H1 (cell line): ENCODE measurements around the gene SYVN1.

Source experiments
- CEBPB ChIP-seq: IDR thresholded peaks from 2 replicates; pipeline ENCODE4 v1.6.1; 2012; ENCODE audit warnings: low read depth, low read length
- CREB1 ChIP-seq: IDR thresholded peaks from 2 replicates; pipeline ENCODE4 v1.6.1; 2012; ENCODE audit warnings: inconsistent platforms
- CTCF ChIP-seq, 3 experiments: IDR thresholded peaks; 1 replicate in 2 of 3; 2 replicates in 1 of 3; pipeline versions ENCODE4 v1.5.1 to v1.6.1; 2011; ENCODE audit warnings: low read length in 3 of 3, mild to moderate bottlenecking in 3 of 3, inconsistent platforms in 2 of 3, low read depth in 1 of 3, moderate library complexity in 1 of 3; ENCODE audit not compliant: insufficient read depth in 1 of 3; ENCODE audit errors: control extremely low read depth in 1 of 3
- EP300 ChIP-seq, 2 experiments: IDR thresholded peaks; 1 replicate in 1 of 2; 2 replicates in 1 of 2; pipeline ENCODE4 v1.6.1; 2011 to 2012; ENCODE audit warnings: low read depth in 2 of 2, low read length in 2 of 2, mild to moderate bottlenecking in 2 of 2, borderline replicate concordance in 1 of 2, inconsistent platforms in 1 of 2, moderate library complexity in 1 of 2
- JUND ChIP-seq: IDR thresholded peaks from 2 replicates; pipeline ENCODE4 v1.6.1; 2011; ENCODE audit warnings: mild to moderate bottlenecking, improper control_type of control experiment, low read length
- POLR2A ChIP-seq, 2 experiments: IDR thresholded peaks; 1 replicate in 1 of 2; 2 replicates in 1 of 2; pipeline ENCODE4 v1.6.1; 2011; ENCODE audit warnings: low read depth in 2 of 2, low read length in 2 of 2, mild to moderate bottlenecking in 2 of 2; ENCODE audit errors: control extremely low read depth in 1 of 2
- POLR2AphosphoS5 ChIP-seq: IDR thresholded peaks from 2 replicates; pipeline ENCODE4 v1.6.1; 2011; ENCODE audit warnings: low read depth, low read length
- ZNF274 ChIP-seq: IDR thresholded peaks from 2 replicates; pipeline ENCODE4 v1.7.0; 2012; ENCODE audit warnings: low read length, borderline replicate concordance; ENCODE audit errors: extremely low read depth

- TF ChIP-seq CTCF (IDR thresholded peaks at IDR 0.05; ENCODE audit: control extremely low read depth in 1 of 3, insufficient read depth in 1 of 3, low read depth in 1 of 3, low read length in 3 of 3) (no peak), POLR2A (IDR thresholded peaks at IDR 0.05; ENCODE audit: control extremely low read depth in 1 of 2, low read depth in 2 of 2, low read length in 2 of 2) (no peak), POLR2AphosphoS5 (no peak; the same call in 1 of the 2 replicates), EP300 (IDR thresholded peaks at IDR 0.05; ENCODE audit: borderline replicate concordance in 1 of 2, low read depth in 2 of 2, low read length in 2 of 2) (no peak), JUND (no peak), CEBPB (no peak), CREB1 (no peak), ZNF274 (no peak)
Observed at GRCh38 chr11:65107078-65107477, 27.2 kb downstream of the SYVN1 start.
